Measurements from ENCODE around the gene PBRM1. TPM values are rescaled to one million over a fixed set of nuclear protein-coding genes. Genes with fewer than 3 reads are reported as not detected.

The PBRM1 gene
- total and polyA plus RNA-seq, 2 experiments from 2014 or later = 57.5 to 72.5 TPM

DNA sequence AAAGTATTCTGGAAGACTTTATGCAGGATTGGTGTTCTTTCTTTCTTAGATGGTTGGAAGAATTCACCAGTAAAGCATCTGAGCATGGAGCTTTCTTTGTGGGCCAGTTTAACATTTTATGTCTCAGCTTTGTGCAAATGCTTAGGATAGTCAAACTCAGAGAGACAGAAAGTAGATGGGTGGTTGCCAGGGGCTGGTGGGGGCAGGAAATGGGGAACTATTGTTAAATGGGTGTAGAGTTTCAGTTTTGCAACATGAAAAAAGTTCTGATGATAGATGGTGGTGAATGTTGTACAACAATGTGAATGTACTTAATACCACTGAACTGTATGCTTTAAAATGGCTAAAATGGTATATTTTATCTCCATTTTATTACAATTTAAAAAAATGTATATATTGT is 45.0 kb upstream of the PBRM1 start:
- Histone ChIP-seq H3K4me2 (no peak overlapping the region), H3K36me3 (ENCODE audit: insufficient read depth) (peaks cover 28% of the 10 kb centered on the region), H3K4me3 (no peak overlapping the region), H3F3A (replicated peaks; ENCODE audit: low read depth) (no peaks in the 10 kb centered on the region), H3K79me2 (replicated peaks; ENCODE audit: insufficient read depth) (no peaks in the 10 kb centered on the region), H4K20me1 (replicated peaks; ENCODE audit: insufficient read depth) (no peaks in the 10 kb centered on the region), H2AFZ (no peak overlapping the region), H3K4me1 (ENCODE audit: insufficient read depth) (no peaks in the 10 kb centered on the region), H3K27me3 (ENCODE audit: insufficient read depth) (no peaks in the 10 kb centered on the region), H3K9me2 (ENCODE audit: insufficient read depth) (no peaks in the 10 kb centered on the region), H3K27ac (ENCODE audit: low read depth) (no peak overlapping the region)
- Mint-ChIP-seq H3K9me3 (peaks cover 23% of the 10 kb centered on the region), H3K4me3 (no peak overlapping the region), H3K36me3 (ENCODE audit: low read depth) (peaks cover 86% of the 10 kb centered on the region), H3K4me1 (no peaks in the 10 kb centered on the region), H3K27me3 (ENCODE audit: insufficient read depth, low read depth, poor library complexity) (peaks cover 3% of the 10 kb centered on the region), H3K27ac (no peak overlapping the region)
- TF ChIP-seq, protein P1, sequence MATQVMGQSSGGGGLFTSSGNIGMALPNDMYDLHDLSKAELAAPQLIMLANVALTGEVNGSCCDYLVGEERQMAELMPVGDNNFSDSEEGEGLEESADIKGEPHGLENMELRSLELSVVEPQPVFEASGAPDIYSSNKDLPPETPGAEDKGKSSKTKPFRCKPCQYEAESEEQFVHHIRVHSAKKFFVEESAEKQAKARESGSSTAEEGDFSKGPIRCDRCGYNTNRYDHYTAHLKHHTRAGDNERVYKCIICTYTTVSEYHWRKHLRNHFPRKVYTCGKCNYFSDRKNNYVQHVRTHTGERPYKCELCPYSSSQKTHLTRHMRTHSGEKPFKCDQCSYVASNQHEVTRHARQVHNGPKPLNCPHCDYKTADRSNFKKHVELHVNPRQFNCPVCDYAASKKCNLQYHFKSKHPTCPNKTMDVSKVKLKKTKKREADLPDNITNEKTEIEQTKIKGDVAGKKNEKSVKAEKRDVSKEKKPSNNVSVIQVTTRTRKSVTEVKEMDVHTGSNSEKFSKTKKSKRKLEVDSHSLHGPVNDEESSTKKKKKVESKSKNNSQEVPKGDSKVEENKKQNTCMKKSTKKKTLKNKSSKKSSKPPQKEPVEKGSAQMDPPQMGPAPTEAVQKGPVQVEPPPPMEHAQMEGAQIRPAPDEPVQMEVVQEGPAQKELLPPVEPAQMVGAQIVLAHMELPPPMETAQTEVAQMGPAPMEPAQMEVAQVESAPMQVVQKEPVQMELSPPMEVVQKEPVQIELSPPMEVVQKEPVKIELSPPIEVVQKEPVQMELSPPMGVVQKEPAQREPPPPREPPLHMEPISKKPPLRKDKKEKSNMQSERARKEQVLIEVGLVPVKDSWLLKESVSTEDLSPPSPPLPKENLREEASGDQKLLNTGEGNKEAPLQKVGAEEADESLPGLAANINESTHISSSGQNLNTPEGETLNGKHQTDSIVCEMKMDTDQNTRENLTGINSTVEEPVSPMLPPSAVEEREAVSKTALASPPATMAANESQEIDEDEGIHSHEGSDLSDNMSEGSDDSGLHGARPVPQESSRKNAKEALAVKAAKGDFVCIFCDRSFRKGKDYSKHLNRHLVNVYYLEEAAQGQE (IDR thresholded peaks at IDR 0.05; ENCODE audit: unreplicated experiment) = no peak
- TF ChIP-seq ZNF331 (CRISPR knock-in tag; IDR thresholded peaks at IDR 0.05; ENCODE audit: low read depth) (no peak), CTCF (conservative IDR thresholded peaks at IDR 0.05; ENCODE audit: low read depth in 2 of 2) (no peak), EZH2phosphoT487 (IDR thresholded peaks at IDR 0.05; ENCODE audit: unreplicated experiment) (no peak), POLR2AphosphoS5 (IDR thresholded peaks at IDR 0.05; ENCODE audit: low read depth) (no peak), JUNB (IDR thresholded peaks at IDR 0.05; ENCODE audit: unreplicated experiment) (no peak), EZH2 (IDR thresholded peaks at IDR 0.05; ENCODE audit: low read depth, unreplicated experiment) (no peak), ZNF114 (CRISPR knock-in tag; IDR thresholded peaks at IDR 0.05) (no peak), CREB1 (CRISPR knock-in tag; IDR thresholded peaks at IDR 0.05; ENCODE audit: low read depth) (no peak), NANOG (IDR thresholded peaks at IDR 0.05; ENCODE audit: borderline replicate concordance) (no peak), STAT1 (IDR thresholded peaks at IDR 0.05; ENCODE audit: unreplicated experiment) (no peak)
- TF ChIP-seq, protein P2, sequence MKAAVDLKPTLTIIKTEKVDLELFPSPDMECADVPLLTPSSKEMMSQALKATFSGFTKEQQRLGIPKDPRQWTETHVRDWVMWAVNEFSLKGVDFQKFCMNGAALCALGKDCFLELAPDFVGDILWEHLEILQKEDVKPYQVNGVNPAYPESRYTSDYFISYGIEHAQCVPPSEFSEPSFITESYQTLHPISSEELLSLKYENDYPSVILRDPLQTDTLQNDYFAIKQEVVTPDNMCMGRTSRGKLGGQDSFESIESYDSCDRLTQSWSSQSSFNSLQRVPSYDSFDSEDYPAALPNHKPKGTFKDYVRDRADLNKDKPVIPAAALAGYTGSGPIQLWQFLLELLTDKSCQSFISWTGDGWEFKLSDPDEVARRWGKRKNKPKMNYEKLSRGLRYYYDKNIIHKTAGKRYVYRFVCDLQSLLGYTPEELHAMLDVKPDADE (IDR thresholded peaks at IDR 0.05) = no peak
- TF ChIP-seq, protein P3, sequence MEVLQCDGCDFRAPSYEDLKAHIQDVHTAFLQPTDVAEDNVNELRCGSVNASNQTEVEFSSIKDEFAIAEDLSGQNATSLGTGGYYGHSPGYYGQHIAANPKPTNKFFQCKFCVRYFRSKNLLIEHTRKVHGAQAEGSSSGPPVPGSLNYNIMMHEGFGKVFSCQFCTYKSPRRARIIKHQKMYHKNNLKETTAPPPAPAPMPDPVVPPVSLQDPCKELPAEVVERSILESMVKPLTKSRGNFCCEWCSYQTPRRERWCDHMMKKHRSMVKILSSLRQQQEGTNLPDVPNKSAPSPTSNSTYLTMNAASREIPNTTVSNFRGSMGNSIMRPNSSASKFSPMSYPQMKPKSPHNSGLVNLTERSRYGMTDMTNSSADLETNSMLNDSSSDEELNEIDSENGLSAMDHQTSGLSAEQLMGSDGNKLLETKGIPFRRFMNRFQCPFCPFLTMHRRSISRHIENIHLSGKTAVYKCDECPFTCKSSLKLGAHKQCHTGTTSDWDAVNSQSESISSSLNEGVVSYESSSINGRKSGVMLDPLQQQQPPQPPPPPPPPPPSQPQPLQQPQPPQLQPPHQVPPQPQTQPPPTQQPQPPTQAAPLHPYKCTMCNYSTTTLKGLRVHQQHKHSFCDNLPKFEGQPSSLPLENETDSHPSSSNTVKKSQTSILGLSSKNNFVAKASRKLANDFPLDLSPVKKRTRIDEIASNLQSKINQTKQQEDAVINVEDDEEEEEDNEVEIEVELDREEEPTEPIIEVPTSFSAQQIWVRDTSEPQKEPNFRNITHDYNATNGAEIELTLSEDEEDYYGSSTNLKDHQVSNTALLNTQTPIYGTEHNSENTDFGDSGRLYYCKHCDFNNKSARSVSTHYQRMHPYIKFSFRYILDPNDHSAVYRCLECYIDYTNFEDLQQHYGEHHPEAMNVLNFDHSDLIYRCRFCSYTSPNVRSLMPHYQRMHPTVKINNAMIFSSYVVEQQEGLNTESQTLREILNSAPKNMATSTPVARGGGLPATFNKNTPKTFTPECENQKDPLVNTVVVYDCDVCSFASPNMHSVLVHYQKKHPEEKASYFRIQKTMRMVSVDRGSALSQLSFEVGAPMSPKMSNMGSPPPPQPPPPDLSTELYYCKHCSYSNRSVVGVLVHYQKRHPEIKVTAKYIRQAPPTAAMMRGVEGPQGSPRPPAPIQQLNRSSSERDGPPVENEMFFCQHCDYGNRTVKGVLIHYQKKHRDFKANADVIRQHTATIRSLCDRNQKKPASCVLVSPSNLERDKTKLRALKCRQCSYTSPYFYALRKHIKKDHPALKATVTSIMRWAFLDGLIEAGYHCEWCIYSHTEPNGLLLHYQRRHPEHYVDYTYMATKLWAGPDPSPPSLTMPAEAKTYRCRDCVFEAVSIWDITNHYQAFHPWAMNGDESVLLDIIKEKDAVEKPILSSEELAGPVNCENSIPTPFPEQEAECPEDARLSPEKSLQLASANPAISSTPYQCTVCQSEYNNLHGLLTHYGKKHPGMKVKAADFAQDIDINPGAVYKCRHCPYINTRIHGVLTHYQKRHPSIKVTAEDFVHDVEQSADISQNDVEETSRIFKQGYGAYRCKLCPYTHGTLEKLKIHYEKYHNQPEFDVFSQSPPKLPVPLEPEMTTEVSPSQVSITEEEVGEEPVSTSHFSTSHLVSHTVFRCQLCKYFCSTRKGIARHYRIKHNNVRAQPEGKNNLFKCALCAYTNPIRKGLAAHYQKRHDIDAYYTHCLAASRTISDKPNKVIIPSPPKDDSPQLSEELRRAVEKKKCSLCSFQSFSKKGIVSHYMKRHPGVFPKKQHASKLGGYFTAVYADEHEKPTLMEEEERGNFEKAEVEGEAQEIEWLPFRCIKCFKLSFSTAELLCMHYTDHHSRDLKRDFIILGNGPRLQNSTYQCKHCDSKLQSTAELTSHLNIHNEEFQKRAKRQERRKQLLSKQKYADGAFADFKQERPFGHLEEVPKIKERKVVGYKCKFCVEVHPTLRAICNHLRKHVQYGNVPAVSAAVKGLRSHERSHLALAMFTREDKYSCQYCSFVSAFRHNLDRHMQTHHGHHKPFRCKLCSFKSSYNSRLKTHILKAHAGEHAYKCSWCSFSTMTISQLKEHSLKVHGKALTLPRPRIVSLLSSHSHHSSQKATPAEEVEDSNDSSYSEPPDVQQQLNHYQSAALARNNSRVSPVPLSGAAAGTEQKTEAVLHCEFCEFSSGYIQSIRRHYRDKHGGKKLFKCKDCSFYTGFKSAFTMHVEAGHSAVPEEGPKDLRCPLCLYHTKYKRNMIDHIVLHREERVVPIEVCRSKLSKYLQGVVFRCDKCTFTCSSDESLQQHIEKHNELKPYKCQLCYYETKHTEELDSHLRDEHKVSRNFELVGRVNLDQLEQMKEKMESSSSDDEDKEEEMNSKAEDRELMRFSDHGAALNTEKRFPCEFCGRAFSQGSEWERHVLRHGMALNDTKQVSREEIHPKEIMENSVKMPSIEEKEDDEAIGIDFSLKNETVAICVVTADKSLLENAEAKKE (CRISPR knock-in tag; IDR thresholded peaks at IDR 0.05) = no peak
- ATAC-seq = no peak
- DNase-seq (ENCODE audit: low spot score) = no peak

All from GM23338 (cell line).